Measurements from ENCODE around the gene GBGT1. TPM values are rescaled to one million over a fixed set of nuclear protein-coding genes. Genes with fewer than 3 reads are reported as not detected.

Gene GBGT1
- total and polyA plus RNA-seq, 2 donors (not counting 1 experiment from before 2014, with no cell fraction given): 2.6 to 4.1 TPM

DNA sequence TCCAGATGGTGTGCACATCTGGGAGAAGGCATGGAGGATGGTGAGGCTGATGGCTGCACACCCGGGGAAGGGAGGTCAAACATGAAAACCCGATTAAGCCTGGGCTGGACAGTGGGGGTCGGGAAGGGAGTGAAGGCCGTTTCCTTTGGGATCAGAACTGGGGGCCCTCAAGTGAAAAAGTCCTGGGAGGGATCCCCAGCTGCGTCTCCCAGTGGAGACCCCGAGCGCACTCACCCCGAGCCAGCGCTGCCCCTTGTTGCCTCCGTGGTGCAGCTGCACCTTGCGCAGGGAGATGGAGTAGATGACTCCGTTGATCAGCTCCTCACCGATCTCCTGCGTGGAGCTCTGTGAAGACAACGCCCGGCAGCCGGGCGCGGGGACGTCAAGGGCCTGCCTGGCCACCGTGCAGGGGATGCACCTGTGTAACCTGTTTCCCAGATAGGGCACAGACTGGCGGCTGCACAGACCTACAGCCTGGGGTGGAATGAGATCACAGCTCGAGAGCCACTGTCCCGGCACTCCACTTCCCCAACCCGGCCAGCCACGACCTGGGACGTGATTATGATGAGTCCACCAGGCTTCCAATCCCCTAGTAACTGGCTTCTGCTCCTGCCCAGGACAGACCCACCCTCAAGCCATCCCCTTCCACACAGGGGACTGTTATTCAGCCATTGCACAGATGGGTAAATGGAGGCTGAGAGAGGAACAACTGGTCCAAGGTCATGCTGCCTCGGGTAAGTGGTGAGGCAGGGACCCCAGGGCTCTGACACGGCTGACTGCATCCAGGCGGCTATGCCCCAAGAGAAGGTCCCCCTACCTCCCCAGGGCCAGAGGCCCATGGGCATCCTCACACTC, 51.7 kb downstream of the GBGT1 start:
- Histone ChIP-seq H4K20me1 (ENCODE audit: control insufficient read depth, extremely low read depth, insufficient read depth, low read length) (no peaks in the 10 kb centered on the region), H3K4me2 (ENCODE audit: extremely low read depth, insufficient read depth, low read length) (no peak overlapping the region), H2AFZ (ENCODE audit: low read length) (no peak overlapping the region), H3K79me2 (ENCODE audit: control insufficient read depth, insufficient read depth, low read length) (no peaks in the 10 kb centered on the region), H3K27me3 (ENCODE audit: control insufficient read depth, insufficient read depth, low read length) (no peaks in the 10 kb centered on the region), H3K9me3 (ENCODE audit: control insufficient read depth, insufficient read depth, low read depth, low read length) (no peaks in the 10 kb centered on the region), H3K36me3 (ENCODE audit: control insufficient read depth, insufficient read depth, low read length) (peaks cover 8% of the 10 kb centered on the region), H3K27ac (ENCODE audit: insufficient read depth, low read length) (no peak overlapping the region), H3K4me3 (replicated peaks in 1 of 4; ENCODE audit: control extremely low read depth in 1 of 4, insufficient read depth in 1 of 4, low read depth in 3 of 4, low read length in 4 of 4) (no peak overlapping the region), H3K4me1 (ENCODE audit: control insufficient read depth, extremely low read depth, insufficient read depth, low read length) (peaks cover 9% of the 10 kb centered on the region), H3K9ac (ENCODE audit: insufficient read depth, low read length) (no peak overlapping the region)
- no peak for TF ChIP-seq EZH2 (IDR thresholded peaks at IDR 0.05; ENCODE audit: low read length, missing control alignments)
- TF ChIP-seq, protein P1, sequence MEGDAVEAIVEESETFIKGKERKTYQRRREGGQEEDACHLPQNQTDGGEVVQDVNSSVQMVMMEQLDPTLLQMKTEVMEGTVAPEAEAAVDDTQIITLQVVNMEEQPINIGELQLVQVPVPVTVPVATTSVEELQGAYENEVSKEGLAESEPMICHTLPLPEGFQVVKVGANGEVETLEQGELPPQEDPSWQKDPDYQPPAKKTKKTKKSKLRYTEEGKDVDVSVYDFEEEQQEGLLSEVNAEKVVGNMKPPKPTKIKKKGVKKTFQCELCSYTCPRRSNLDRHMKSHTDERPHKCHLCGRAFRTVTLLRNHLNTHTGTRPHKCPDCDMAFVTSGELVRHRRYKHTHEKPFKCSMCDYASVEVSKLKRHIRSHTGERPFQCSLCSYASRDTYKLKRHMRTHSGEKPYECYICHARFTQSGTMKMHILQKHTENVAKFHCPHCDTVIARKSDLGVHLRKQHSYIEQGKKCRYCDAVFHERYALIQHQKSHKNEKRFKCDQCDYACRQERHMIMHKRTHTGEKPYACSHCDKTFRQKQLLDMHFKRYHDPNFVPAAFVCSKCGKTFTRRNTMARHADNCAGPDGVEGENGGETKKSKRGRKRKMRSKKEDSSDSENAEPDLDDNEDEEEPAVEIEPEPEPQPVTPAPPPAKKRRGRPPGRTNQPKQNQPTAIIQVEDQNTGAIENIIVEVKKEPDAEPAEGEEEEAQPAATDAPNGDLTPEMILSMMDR (conservative IDR thresholded peaks at IDR 0.05 in 1 of 2, IDR thresholded peaks at IDR 0.05 in 1 of 2; ENCODE audit: low read depth in 1 of 2, low read length in 2 of 2): no peak
- DNase-seq (ENCODE audit: low read depth in 2 of 2): no peak

DNA sequence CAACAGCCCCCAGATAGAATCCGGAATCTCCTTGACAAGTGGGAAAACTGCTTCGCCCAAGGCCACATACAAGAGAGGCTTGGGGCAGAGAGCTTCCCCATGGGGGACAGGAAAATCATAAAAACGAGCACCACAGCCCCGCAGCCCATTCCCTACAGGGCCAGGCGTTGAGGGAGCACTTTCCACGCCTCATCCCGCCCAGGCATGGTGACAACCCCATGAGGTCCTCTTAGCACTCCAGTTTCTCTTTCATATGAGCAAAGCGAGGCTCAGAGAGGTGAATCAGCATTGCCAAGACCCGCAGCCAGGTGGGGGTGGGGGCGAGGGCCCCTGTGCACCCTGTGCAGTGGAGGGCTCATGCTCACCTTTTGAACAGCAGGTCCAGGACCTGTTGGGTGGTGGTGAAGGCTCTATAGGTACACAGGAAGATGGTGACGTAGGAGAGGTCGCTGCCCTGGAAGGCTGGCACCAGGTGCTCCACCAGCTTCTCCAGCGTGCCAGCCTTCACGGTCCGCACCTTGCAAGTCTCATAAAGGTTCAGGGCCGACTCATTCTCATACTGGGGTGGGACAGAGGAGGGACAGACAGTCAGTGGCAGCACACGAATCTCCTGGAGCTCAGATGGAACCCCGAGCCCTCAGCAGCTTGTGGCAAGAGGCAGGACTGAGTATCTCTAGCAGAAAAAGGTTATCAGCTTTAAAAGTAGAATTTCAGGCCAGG, 53.6 kb downstream of the GBGT1 start:
- no peak overlapping the region for H3K27ac ChIP-seq (ENCODE audit: insufficient read depth, low read length)
- H2AFZ ChIP-seq (ENCODE audit: low read length): no peak overlapping the region
- H3K27me3 ChIP-seq (ENCODE audit: control insufficient read depth, insufficient read depth, low read length): no peaks in the 10 kb centered on the region
- peaks cover 10% of the 10 kb centered on the region for H3K36me3 ChIP-seq (ENCODE audit: control insufficient read depth, insufficient read depth, low read length)
- H3K4me1 ChIP-seq (ENCODE audit: control insufficient read depth, extremely low read depth, insufficient read depth, low read length): peaks cover 9% of the 10 kb centered on the region
- H3K9me3 ChIP-seq (ENCODE audit: control insufficient read depth, insufficient read depth, low read depth, low read length): no peaks in the 10 kb centered on the region
- no peak overlapping the region for H3K4me3 ChIP-seq (replicated peaks in 1 of 4; ENCODE audit: control extremely low read depth in 1 of 4, insufficient read depth in 1 of 4, low read depth in 3 of 4, low read length in 4 of 4)
- no peaks in the 10 kb centered on the region for H4K20me1 ChIP-seq (ENCODE audit: control insufficient read depth, extremely low read depth, insufficient read depth, low read length)
- H3K4me2 ChIP-seq (ENCODE audit: extremely low read depth, insufficient read depth, low read length): no peak overlapping the region
- TF ChIP-seq, protein P1 (conservative IDR thresholded peaks at IDR 0.05 in 1 of 2, IDR thresholded peaks at IDR 0.05 in 1 of 2; ENCODE audit: low read depth in 1 of 2, low read length in 2 of 2): no peak
- no peak for TF ChIP-seq EZH2 (IDR thresholded peaks at IDR 0.05; ENCODE audit: low read length, missing control alignments)
- no peak for DNase-seq (ENCODE audit: low read depth in 2 of 2)
- H3K79me2 ChIP-seq (ENCODE audit: control insufficient read depth, insufficient read depth, low read length): no peaks in the 10 kb centered on the region
- H3K9ac ChIP-seq (ENCODE audit: insufficient read depth, low read length): no peak overlapping the region

All from fibroblast of lung (primary cell).